ENCODE results near the gene MINDY1. TPM values are rescaled to one million over a fixed set of nuclear protein-coding genes. Genes with fewer than 3 reads are reported as not detected.
A peak's percentile ranks its signal among the peaks of the same experiment; 100 is the strongest.

The MINDY1 gene
- total RNA-seq, 2 experiments from 2014 or later = 14.6 to 15.1 TPM

GRCh38 chr1:150999926-151000325 lies 6.8 kb downstream of the MINDY1 start:
- CTCF ChIA-PET = interaction anchor here (0.6 to 10.8 kb wide), 6 partner anchors 11 to 156 kb away, joined by 3 to 171 read pairs (median 4); partner anchors contain the start of genes ANXA9 and CERS2
- H3K9me3 Mint-ChIP-seq = no peaks in the 10 kb centered on the region
- no peak for DNase-seq
- H3K4me3 Mint-ChIP-seq = no peak overlapping the region
- intact Hi-C loops (cut with micrococcal nuclease) = loop anchor here (5.0 to 10.0 kb wide), 4 partner anchors 155 to 635 kb away; partner anchors contain the start of gene RPRD2
- H3K36me3 Mint-ChIP-seq (ENCODE audit: low read depth) = peaks cover 7% of the 10 kb centered on the region
- H3K27ac Mint-ChIP-seq = peak overlapping the region; percentile 9
- H3K4me1 Mint-ChIP-seq (ENCODE audit: low read depth) = peaks cover 56% of the 10 kb centered on the region
- no peaks in the 10 kb centered on the region for H3K27me3 Mint-ChIP-seq (ENCODE audit: low read depth)

GRCh38 chr1:150999051-150999674 lies 7.5 kb downstream of the MINDY1 start:
- intact Hi-C loops (cut with micrococcal nuclease) = loop anchor here (5.0 kb wide), 2 partner anchors 377 to 537 kb away; no protein-coding TSS in a partner anchor
- Mint-ChIP-seq H3K4me1 (ENCODE audit: low read depth) (peaks cover 53% of the 10 kb centered on the region), H3K9me3 (no peaks in the 10 kb centered on the region), H3K36me3 (ENCODE audit: low read depth) (peaks cover 7% of the 10 kb centered on the region), H3K27me3 (ENCODE audit: low read depth) (no peaks in the 10 kb centered on the region), H3K4me3 (no peak overlapping the region), H3K27ac (peak overlapping the region; percentile 18)
- CTCF ChIA-PET = interaction anchor here (0.6 to 10.8 kb wide), 7 partner anchors 11 to 156 kb away, joined by 3 to 171 read pairs (median 4); partner anchors contain the start of genes ANXA9 and CERS2
- DNase-seq = peak; percentile 58

- intact Hi-C loops (cut with micrococcal nuclease) = loop anchor here (2.0 to 5.0 kb wide), 3 partner anchors 376 to 743 kb away; no protein-coding TSS in a partner anchor
- no peak for DNase-seq
- peaks cover 46% of the 10 kb centered on the region for H3K4me1 Mint-ChIP-seq (ENCODE audit: low read depth)
- no peaks in the 10 kb centered on the region for H3K27me3 Mint-ChIP-seq (ENCODE audit: low read depth)
- no peak overlapping the region for H3K27ac Mint-ChIP-seq
- H3K9me3 Mint-ChIP-seq = no peaks in the 10 kb centered on the region
- CTCF ChIA-PET = interaction anchor here (0.6 to 10.8 kb wide), 5 partner anchors 8 to 193 kb away, joined by 3 to 171 read pairs (median 6); partner anchors contain the start of genes ANXA9, CERS2 and MINDY1
- peaks cover 7% of the 10 kb centered on the region for H3K36me3 Mint-ChIP-seq (ENCODE audit: low read depth)
- H3K4me3 Mint-ChIP-seq = no peak overlapping the region
Measured at GRCh38 chr1:150997949-150998348, 8.8 kb downstream of the MINDY1 start.

GRCh38 chr1:150997126-150997872 lies 9.4 kb downstream of the MINDY1 start:
- Mint-ChIP-seq H3K27me3 (ENCODE audit: low read depth) (no peaks in the 10 kb centered on the region), H3K27ac (no peak overlapping the region), H3K36me3 (ENCODE audit: low read depth) (peaks cover 7% of the 10 kb centered on the region), H3K4me3 (no peak overlapping the region), H3K9me3 (no peaks in the 10 kb centered on the region), H3K4me1 (ENCODE audit: low read depth) (peaks cover 39% of the 10 kb centered on the region)
- intact Hi-C loops (cut with micrococcal nuclease) = loop anchor here (2.0 to 5.0 kb wide), 3 partner anchors 375 to 742 kb away; no protein-coding TSS in a partner anchor
- DNase-seq = no peak
- CTCF ChIA-PET = interaction anchor here (1.0 to 10.8 kb wide), 4 partner anchors 8 to 51 kb away, joined by 3 to 171 read pairs (median 30); partner anchors contain the start of genes ANXA9, CERS2 and MINDY1

- Mint-ChIP-seq H3K36me3 (ENCODE audit: low read depth) (peaks cover 1% of the 10 kb centered on the region), H3K27ac (peak overlapping the region; percentile 41)
Measured at GRCh38 chr1:150995896-150996295, 10.8 kb downstream of the MINDY1 start.

DNA sequence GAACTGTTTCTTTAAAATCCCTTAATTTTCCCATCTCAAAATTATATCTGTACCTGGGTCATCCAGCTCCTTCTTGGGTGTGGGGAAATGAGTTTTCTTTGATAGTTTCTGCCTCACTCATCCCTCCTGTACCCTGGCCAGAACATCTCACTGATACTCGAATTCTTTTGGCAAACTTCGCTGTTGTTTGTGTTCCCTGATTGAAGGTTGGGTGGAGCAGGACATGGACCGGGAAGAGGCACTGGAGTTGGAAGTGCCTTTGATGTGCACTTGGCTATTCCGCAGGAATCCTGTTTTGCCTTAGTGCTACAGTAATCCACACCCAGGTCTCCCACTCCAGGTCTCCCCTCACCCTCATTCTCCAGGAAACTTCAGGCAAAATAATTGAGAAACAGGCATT lies 11.2 kb downstream of the MINDY1 start:
- no peaks in the 10 kb centered on the region for H3K9me3 Mint-ChIP-seq
- CTCF ChIA-PET = interaction anchor here (0.6 to 10.8 kb wide), 6 partner anchors 10 to 163 kb away, joined by 3 to 171 read pairs (median 4); partner anchors contain the start of genes ANXA9, CERS2 and MINDY1
- no peak overlapping the region for H3K4me3 Mint-ChIP-seq
- H3K36me3 Mint-ChIP-seq (ENCODE audit: low read depth) = peaks cover 1% of the 10 kb centered on the region
- peak overlapping the region; percentile 41 for H3K27ac Mint-ChIP-seq
- no peak for DNase-seq
- H3K27me3 Mint-ChIP-seq (ENCODE audit: low read depth) = no peaks in the 10 kb centered on the region
- intact Hi-C loops (cut with micrococcal nuclease) = loop anchor here (5.0 kb wide), 2 partner anchors 373 to 533 kb away; no protein-coding TSS in a partner anchor
- H3K4me1 Mint-ChIP-seq (ENCODE audit: low read depth) = peaks cover 21% of the 10 kb centered on the region

More at GRCh38 chr1:150995896-150996295, 10.8 kb downstream of the MINDY1 start:
- H3K27me3 Mint-ChIP-seq (ENCODE audit: low read depth) = no peaks in the 10 kb centered on the region
- intact Hi-C loops (cut with micrococcal nuclease) = loop anchor here (1.0 to 5.0 kb wide), 5 partner anchors 17 to 741 kb away; no protein-coding TSS in a partner anchor
- peaks cover 25% of the 10 kb centered on the region for H3K4me1 Mint-ChIP-seq (ENCODE audit: low read depth)
- CTCF ChIA-PET = interaction anchor here (0.6 to 10.8 kb wide), 11 partner anchors 10 to 795 kb away, joined by 3 to 171 read pairs (median 3); partner anchors contain the start of genes ANXA9, CERS2 and MINDY1
- no peaks in the 10 kb centered on the region for H3K9me3 Mint-ChIP-seq
- DNase-seq = peak; percentile 36
- H3K4me3 Mint-ChIP-seq = no peak overlapping the region

DNA sequence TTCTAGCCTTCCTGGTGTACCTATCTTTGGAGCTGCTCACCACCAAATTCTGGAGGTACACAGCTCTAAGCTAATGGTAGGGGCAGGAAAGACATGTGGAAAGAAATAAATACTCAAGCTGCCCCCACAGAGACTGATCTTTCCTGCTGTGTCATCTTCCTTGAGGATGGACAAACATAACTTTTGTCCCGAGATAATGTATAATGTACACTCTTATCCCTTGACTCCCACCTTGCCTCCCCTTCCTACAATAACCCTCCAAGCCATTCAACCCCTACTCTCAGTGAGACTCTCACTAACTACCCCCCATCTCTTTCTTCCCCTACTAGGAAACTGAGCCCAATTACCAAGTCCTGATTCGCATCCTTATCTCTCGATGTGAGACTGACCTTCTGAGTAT lies 12.5 kb downstream of the MINDY1 start:
- Mint-ChIP-seq H3K27me3 (ENCODE audit: low read depth) (no peaks in the 10 kb centered on the region), H3K9me3 (no peaks in the 10 kb centered on the region), H3K27ac (peak overlapping the region; percentile 33), H3K4me1 (ENCODE audit: low read depth) (peaks cover 12% of the 10 kb centered on the region), H3K36me3 (ENCODE audit: low read depth) (no peaks in the 10 kb centered on the region), H3K4me3 (no peak overlapping the region)
- CTCF ChIA-PET = interaction anchor here (0.5 to 10.8 kb wide), 8 partner anchors 11 to 503 kb away, joined by 3 to 171 read pairs (median 3); partner anchors contain the start of genes ANXA9, CERS2 and MINDY1
- intact Hi-C loops (cut with micrococcal nuclease) = no loop called here
- DNase-seq = no peak

DNA sequence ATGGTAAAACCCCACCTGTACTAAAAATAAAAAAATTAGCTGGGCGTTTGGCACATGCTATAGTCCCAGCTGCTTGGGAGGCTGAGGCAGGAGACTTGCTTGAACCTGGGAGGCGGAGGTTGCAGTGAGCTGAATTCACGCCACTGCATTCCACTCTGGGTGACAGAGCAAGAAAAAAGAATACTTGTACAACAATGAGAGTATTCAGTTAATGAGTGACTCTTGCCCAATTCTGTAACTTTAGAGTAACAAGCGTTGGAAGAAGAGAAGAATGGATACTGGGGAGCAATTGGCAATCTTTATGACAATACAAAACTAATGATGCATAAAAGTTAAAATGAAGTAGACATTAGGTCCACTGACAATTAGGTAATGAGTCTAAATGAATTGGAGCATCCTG lies 14.1 kb downstream of the MINDY1 start:
- Mint-ChIP-seq H3K36me3 (ENCODE audit: low read depth) (no peaks in the 10 kb centered on the region), H3K4me3 (no peak overlapping the region), H3K9me3 (no peaks in the 10 kb centered on the region), H3K27ac (no peak overlapping the region), H3K4me1 (ENCODE audit: low read depth) (peaks cover 7% of the 10 kb centered on the region), H3K27me3 (ENCODE audit: low read depth) (no peaks in the 10 kb centered on the region)
- DNase-seq = no peak
- intact Hi-C loops (cut with micrococcal nuclease) = no loop called here
- CTCF ChIA-PET = no interaction called here

DNA sequence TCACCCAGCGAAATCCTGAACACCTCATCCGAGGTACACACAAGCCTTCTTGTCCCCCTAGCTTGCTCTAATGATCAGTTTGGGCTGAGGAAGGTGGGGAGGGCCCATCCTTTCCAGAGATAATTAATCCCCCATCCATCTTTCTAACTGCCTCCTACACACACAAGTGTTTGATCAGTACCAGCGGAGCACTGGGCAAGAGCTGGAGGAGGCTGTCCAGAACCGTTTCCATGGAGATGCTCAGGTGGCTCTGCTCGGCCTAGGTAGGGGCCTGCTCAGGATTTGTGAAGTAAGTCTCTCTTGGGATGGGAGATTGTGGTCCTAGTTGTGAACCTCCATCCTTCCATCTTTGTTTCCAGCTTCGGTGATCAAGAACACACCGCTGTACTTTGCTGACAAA lies 18.8 kb downstream of the MINDY1 start:
- no peaks in the 10 kb centered on the region for H3K9me3 Mint-ChIP-seq
- intact Hi-C loops (cut with micrococcal nuclease) = no loop called here
- DNase-seq = no peak
- H3K4me3 Mint-ChIP-seq = no peak overlapping the region
- H3K36me3 Mint-ChIP-seq (ENCODE audit: low read depth) = no peaks in the 10 kb centered on the region
- CTCF ChIA-PET = interaction anchor here (1.1 to 14.7 kb wide), 2 partner anchors 8 to 11 kb away, joined by 8 to 171 read pairs; no protein-coding TSS in a partner anchor
- no peaks in the 10 kb centered on the region for H3K27me3 Mint-ChIP-seq (ENCODE audit: low read depth)
- no peak overlapping the region for H3K27ac Mint-ChIP-seq
- no peaks in the 10 kb centered on the region for H3K4me1 Mint-ChIP-seq (ENCODE audit: low read depth)

GRCh38 chr1:150985179-150985825 lies 21.4 kb downstream of the MINDY1 start:
- Mint-ChIP-seq H3K4me3 (no peak overlapping the region), H3K27ac (no peak overlapping the region), H3K9me3 (no peaks in the 10 kb centered on the region)

DNA sequence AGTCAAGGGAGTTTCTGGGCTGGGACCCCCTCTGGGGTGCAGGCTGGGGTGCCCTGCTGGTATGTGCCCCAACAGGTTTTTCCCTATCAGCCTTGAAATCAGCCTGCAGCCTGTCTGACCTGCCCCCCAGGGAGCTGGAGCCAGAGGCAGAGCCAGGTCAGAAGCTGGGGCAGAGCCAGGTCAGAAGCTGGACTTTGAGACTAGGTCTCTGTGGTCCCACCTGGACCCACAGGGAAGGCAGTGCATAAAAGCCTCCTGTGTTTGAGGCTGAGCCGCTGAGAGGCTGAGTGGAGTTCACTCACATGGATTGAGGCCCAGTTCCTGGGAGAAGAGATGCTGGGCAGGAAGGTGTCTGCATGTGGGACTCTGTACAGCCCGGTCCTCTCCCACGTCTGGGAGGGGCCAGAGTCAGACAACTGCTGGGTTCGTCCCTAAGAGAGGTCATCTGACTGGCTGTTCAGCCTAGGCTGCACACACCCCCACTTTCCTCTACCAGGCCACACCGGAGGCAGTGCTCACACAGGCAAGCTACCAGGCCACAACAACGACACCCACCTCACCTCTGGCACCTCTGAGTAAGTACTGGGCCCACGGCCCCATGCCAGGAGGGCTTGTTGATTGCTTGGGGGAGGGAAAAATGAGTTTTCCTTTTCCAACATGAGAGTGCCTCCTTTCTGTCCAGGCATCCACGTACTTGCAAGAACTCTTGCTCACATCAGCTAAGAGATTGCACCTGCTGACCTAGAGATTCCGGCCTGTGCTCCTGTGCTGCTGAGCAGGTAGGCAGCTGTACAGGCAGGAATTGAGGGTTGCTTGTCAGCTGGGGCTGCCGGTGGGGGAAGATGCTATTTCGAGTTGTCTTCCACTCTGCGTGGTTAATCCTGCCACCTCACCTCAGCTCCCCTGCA lies 24.6 kb downstream of the MINDY1 start, which contains the start of gene ANXA9:
Gene ANXA9, plus strand, starts transcription at position 488 of the 908 bp plus-strand sequence. CDS start 814 bp downstream, outside the sequence.
- CTCF ChIA-PET = interaction anchor here (0.5 to 14.7 kb wide), 5 partner anchors 16 to 412 kb away, joined by 3 to 171 read pairs (median 6); partner anchors contain the start of gene MINDY1
- no peak for DNase-seq
- intact Hi-C loops (cut with micrococcal nuclease) = no loop called here
- H3K4me3 Mint-ChIP-seq = no peak within 1 kb of the TSS
- H3K27me3 Mint-ChIP-seq (ENCODE audit: low read depth) = no peaks in the 10 kb centered on the region
- H3K27ac Mint-ChIP-seq = no peak within 1 kb of the TSS
- H3K36me3 Mint-ChIP-seq (ENCODE audit: low read depth) = no peaks in the 10 kb centered on the region
- H3K9me3 Mint-ChIP-seq = no peaks in the 10 kb centered on the region
- H3K4me1 Mint-ChIP-seq (ENCODE audit: low read depth) = peaks cover 22% of the 10 kb centered on the region

More at GRCh38 chr1:150985179-150985825, 21.4 kb downstream of the MINDY1 start:
- CTCF ChIA-PET = interaction anchor here (0.8 to 14.7 kb wide), 4 partner anchors 9 to 318 kb away, joined by 4 to 171 read pairs (median 4); no protein-coding TSS in a partner anchor
- H3K36me3 Mint-ChIP-seq (ENCODE audit: low read depth) = no peaks in the 10 kb centered on the region
- H3K27me3 Mint-ChIP-seq (ENCODE audit: low read depth) = no peaks in the 10 kb centered on the region
- no peak for DNase-seq
- no peaks in the 10 kb centered on the region for H3K4me1 Mint-ChIP-seq (ENCODE audit: low read depth)
- intact Hi-C loops (cut with micrococcal nuclease) = no loop called here

Measured in activated naive CD4-positive, alpha-beta T cell treated with anti-CD3 and anti-CD28 coated beads for 36 hours (primary cell).